VCaP (cell line): Measurements from ENCODE around the gene BPIFB4.
"Not testable (repeated sequence)": the region's sequence is repeated elsewhere in the genome, so short reads cannot be mapped to it uniquely, and the experiment has no call there.

ENCODE experiments used
- H3K27ac ChIP-seq: fragments of 450-650 bp; 2 replicates; pipeline ENCODE4 v1.5.1; 2017
- CTCF ChIP-seq: fragments of 450-650 bp; conservative IDR thresholded peaks from 2 replicates; pipeline ENCODE4 v1.5.1; 2017; ENCODE audit warnings: mild to moderate bottlenecking, moderate library complexity

Gene BPIFB4

GRCh38 chr20:33034901-33035492 is 44.4 kb upstream of the BPIFB4 start:
- no peak overlapping the region for H3K27ac ChIP-seq
- no peak for TF ChIP-seq CTCF

GRCh38 chr20:33037456-33037855 is 42.0 kb upstream of the BPIFB4 start:
- H3K27ac ChIP-seq = no peak overlapping the region
- no peak for TF ChIP-seq CTCF

GRCh38 chr20:33038243-33038642 is 41.2 kb upstream of the BPIFB4 start:
- no peak for TF ChIP-seq CTCF
- H3K27ac ChIP-seq = no peak overlapping the region

- TF ChIP-seq CTCF = no peak
Measured at GRCh38 chr20:33042430-33042829, 37.0 kb upstream of the BPIFB4 start.

GRCh38 chr20:33042983-33043730 is 36.3 kb upstream of the BPIFB4 start:
- TF ChIP-seq CTCF = no peak
- H3K27ac ChIP-seq = no peak overlapping the region

More at GRCh38 chr20:33042430-33042829, 37.0 kb upstream of the BPIFB4 start:
- no peak overlapping the region for H3K27ac ChIP-seq

- TF ChIP-seq CTCF = no peak
- H3K27ac ChIP-seq = no peak overlapping the region
Measured at GRCh38 chr20:33043731-33044181, 35.7 kb upstream of the BPIFB4 start.

GRCh38 chr20:33045129-33045721 is 34.2 kb upstream of the BPIFB4 start:
- not testable (repeated sequence) for H3K27ac ChIP-seq

- no peak overlapping the region for H3K27ac ChIP-seq
- no peak for TF ChIP-seq CTCF
Measured at GRCh38 chr20:33046412-33046811, 33.0 kb upstream of the BPIFB4 start.
